Measurements from ENCODE around the gene NT5E. TPM values are rescaled to one million over a fixed set of nuclear protein-coding genes. Genes with fewer than 3 reads are reported as not detected.

NT5E gene
- total and polyA plus RNA-seq, 2 experiments from 2014 or later, result 0.18 to 1.5 TPM

DNA sequence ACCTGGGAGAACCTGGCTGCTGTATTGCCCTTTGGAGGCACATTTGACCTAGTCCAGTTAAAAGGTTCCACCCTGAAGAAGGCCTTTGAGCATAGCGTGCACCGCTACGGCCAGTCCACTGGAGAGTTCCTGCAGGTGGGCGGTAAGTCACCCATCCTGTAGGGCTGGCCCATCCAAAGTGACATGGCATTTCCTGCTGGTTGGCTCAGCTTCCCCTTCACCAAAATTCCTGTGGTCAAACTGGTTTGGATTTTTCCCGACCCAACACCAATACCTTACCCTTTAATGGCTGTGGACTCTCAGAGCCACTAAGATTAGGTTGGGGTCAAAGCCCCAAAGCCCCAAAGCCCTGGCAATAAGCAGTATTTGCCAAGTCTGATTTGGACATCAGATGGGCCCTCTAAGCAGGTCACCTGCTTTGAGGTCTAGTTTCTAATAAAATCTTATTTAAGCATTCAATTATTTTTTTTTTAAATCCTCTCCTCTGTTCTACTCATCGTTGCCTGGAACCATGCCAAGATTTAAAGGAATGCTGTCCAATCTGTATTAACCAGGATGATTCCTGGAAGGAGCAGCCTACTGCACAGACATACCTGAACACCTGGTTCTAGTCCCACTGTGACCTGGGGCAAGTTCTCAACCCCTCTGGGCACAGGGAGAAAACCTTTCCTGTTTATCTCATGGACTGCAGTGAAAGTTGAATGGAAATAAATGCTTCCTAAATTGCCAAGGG, 40.8 kb downstream of the NT5E start (continued):
- TF ChIP-seq ZNF462 (CRISPR knock-in tag; IDR thresholded peaks at IDR 0.05) (no peak), STAT1 (IDR thresholded peaks at IDR 0.05; ENCODE audit: unreplicated experiment) (no peak), EZH2 (IDR thresholded peaks at IDR 0.05; ENCODE audit: low read depth, unreplicated experiment) (no peak), CREB1 (CRISPR knock-in tag; IDR thresholded peaks at IDR 0.05; ENCODE audit: low read depth) (no peak), ZNF114 (CRISPR knock-in tag; IDR thresholded peaks at IDR 0.05) (no peak), ZNF331 (CRISPR knock-in tag; IDR thresholded peaks at IDR 0.05; ENCODE audit: low read depth) (no peak), EZH2phosphoT487 (IDR thresholded peaks at IDR 0.05; ENCODE audit: unreplicated experiment) (no peak)

GRCh38 chr6:85493389-85493788, 43.5 kb downstream of the NT5E start:
- Histone ChIP-seq H3K9me2 (ENCODE audit: insufficient read depth) (peaks cover 13% of the 10 kb centered on the region; the same call in 1 of the 2 replicates), H3K27me3 (ENCODE audit: insufficient read depth) (no peaks in the 10 kb centered on the region), H3F3A (replicated peaks; ENCODE audit: low read depth) (no peaks in the 10 kb centered on the region), H3K4me1 (ENCODE audit: insufficient read depth) (no peaks in the 10 kb centered on the region), H3K4me3 (no peak overlapping the region), H3K36me3 (ENCODE audit: insufficient read depth) (no peaks in the 10 kb centered on the region), H3K27ac (ENCODE audit: low read depth) (no peak overlapping the region), H3K4me2 (no peak overlapping the region), H4K20me1 (replicated peaks; ENCODE audit: insufficient read depth) (no peaks in the 10 kb centered on the region; the same call in 1 of the 2 replicates), H3K79me2 (replicated peaks; ENCODE audit: insufficient read depth) (no peaks in the 10 kb centered on the region), H2AFZ (no peak overlapping the region)
- Mint-ChIP-seq H3K4me3 (no peak overlapping the region), H3K4me1 (no peaks in the 10 kb centered on the region), H3K9me3 (peaks cover 23% of the 10 kb centered on the region), H3K27ac (no peak overlapping the region), H3K27me3 (ENCODE audit: insufficient read depth, low read depth, poor library complexity) (peaks cover 9% of the 10 kb centered on the region), H3K36me3 (ENCODE audit: low read depth) (peaks cover 18% of the 10 kb centered on the region)
- ATAC-seq (no peak), DNase-seq (ENCODE audit: low spot score) (no peak)
- TF ChIP-seq, protein P1, sequence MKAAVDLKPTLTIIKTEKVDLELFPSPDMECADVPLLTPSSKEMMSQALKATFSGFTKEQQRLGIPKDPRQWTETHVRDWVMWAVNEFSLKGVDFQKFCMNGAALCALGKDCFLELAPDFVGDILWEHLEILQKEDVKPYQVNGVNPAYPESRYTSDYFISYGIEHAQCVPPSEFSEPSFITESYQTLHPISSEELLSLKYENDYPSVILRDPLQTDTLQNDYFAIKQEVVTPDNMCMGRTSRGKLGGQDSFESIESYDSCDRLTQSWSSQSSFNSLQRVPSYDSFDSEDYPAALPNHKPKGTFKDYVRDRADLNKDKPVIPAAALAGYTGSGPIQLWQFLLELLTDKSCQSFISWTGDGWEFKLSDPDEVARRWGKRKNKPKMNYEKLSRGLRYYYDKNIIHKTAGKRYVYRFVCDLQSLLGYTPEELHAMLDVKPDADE (IDR thresholded peaks at IDR 0.05), result no peak
- TF ChIP-seq STAT1 (IDR thresholded peaks at IDR 0.05; ENCODE audit: unreplicated experiment), result no peak
- no peak for TF ChIP-seq EZH2phosphoT487 (IDR thresholded peaks at IDR 0.05; ENCODE audit: unreplicated experiment)
- no peak for TF ChIP-seq ZNF114 (CRISPR knock-in tag; IDR thresholded peaks at IDR 0.05)
- no peak for TF ChIP-seq ZNF331 (CRISPR knock-in tag; IDR thresholded peaks at IDR 0.05; ENCODE audit: low read depth)
- TF ChIP-seq REST (IDR thresholded peaks at IDR 0.05; ENCODE audit: unreplicated experiment), result no peak
- TF ChIP-seq EZH2 (IDR thresholded peaks at IDR 0.05; ENCODE audit: low read depth, unreplicated experiment), result no peak
- no peak for TF ChIP-seq CTCF (conservative IDR thresholded peaks at IDR 0.05; ENCODE audit: low read depth in 2 of 2)
- no peak for TF ChIP-seq CREB1 (CRISPR knock-in tag; IDR thresholded peaks at IDR 0.05; ENCODE audit: low read depth)
